Fibroblast of mammary gland (primary cell): Measurements from ENCODE around the gene ZNF630.
"Not testable (repeated sequence)": the region's sequence is repeated elsewhere in the genome, so short reads cannot be mapped to it uniquely, and the experiment has no call there.

Experiments
- DNase-seq: peaks from one replicate; pipeline ENCODE4 v3.0.0-alpha.2; 2010; ENCODE audit warnings: low read depth
- H3K4me3 ChIP-seq: 2 replicates; pipeline ENCODE4 v1.5.1; 2011; ENCODE audit warnings: low read depth, mild to moderate bottlenecking, low read length, moderate library complexity; ENCODE audit not compliant: control insufficient read depth
- TF ChIP-seq, protein P1 (sequence below): conservative IDR thresholded peaks from 2 replicates; pipeline ENCODE4 v1.5.1; 2011; ENCODE audit warnings: low read depth, low read length, inconsistent platforms; ENCODE audit not compliant: control insufficient read depth, insufficient read depth

Gene ZNF630

DNA sequence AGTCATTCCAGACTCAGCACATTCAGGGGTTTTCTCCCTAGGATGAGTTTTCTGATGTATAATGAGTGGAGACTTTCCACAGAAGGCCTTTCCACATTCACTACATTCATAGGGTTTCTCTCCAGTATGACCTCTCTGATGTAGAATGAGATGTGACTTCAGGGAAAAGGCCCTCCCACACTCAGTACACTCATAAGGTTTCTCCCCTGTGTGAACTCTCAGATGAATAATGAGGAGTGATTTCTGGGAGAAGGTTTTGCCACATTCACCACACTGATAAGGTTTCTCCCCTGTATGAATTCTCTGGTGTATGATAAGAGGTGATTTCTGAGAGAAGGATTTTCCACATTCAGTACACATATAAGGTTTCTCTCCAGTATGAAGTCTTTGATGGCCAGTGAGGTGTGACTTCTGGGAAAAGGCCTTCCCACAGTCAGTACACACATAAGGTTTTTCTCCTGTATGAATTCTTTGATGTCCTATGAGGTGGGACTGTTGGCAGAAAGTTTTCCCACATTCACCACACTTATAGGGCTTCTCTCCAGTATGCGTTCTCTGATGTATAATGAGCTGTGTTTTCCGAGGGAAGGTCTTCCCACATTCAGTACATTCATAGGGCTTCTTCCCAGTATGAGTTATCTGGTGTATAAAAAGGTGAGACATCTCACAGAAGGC is 12.7 kb downstream of the ZNF630 start:
- DNase-seq, result no peak
- TF ChIP-seq, protein P1, sequence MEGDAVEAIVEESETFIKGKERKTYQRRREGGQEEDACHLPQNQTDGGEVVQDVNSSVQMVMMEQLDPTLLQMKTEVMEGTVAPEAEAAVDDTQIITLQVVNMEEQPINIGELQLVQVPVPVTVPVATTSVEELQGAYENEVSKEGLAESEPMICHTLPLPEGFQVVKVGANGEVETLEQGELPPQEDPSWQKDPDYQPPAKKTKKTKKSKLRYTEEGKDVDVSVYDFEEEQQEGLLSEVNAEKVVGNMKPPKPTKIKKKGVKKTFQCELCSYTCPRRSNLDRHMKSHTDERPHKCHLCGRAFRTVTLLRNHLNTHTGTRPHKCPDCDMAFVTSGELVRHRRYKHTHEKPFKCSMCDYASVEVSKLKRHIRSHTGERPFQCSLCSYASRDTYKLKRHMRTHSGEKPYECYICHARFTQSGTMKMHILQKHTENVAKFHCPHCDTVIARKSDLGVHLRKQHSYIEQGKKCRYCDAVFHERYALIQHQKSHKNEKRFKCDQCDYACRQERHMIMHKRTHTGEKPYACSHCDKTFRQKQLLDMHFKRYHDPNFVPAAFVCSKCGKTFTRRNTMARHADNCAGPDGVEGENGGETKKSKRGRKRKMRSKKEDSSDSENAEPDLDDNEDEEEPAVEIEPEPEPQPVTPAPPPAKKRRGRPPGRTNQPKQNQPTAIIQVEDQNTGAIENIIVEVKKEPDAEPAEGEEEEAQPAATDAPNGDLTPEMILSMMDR, result no peak
- H3K4me3 ChIP-seq, result no peak overlapping the region

DNA sequence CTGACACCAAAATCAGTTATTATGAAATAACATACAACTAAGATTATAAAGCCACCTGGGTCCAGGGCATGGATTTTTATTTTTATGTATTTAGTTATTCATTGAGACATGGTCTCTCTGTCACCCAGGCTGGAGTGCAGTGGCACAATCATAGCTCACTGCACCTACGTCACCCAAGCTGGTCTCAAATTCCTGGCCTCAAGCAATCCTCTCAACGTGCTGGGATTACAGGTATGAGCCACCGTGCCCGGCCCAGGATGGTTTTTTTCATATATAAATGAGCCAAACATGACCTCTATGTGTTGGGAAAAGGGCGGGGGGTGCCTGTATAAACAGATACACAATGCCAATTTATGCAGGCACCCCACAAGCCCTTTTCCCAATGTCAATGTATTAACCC is 24.6 kb downstream of the ZNF630 start:
- no peak overlapping the region for H3K4me3 ChIP-seq
- TF ChIP-seq, protein P1, result no peak
- no peak for DNase-seq

DNA sequence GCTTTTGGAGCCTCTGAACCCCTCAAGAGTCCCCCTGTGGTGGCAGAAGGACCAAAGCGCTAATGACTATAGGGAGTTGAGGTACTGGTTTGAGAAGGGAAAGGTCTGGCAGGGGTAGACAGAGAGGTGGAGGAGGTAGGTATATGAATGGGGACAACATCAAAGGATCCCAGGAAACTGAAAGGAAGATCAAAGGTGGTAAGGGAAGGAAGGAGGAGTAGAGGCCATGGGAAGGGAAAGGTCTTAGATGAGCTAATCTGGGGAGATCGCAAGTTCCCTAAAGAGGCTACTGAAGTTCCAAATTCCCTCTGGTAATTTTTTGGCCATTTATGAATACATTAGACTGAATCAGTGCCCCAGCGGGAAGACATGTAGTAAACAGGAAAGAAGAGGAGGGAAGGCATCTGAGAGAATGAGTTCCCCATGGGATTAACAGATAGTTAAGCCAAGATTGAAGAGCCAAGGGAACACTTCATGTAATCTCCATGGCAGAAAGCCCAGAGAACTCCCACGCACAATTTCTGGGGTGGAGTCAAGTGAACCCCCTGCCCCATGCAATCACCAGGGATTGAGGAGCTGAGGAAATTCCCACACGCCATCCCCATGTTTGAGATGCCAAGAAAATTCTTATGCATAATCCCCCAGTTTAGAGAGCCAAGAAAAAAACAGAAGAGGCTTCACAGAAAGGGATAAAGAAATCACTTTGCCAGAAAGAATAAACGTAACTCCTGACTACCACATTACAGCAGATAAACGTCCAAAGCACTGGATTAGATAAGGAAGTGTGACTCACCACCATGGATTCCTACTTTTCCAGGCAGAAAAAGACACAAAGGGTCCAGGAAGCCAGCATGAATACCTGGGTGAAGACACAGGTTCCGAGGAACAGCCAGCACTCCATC is 25.8 kb downstream of the ZNF630 start:
- H3K4me3 ChIP-seq, result no peak overlapping the region
- TF ChIP-seq, protein P1, result no peak
- DNase-seq, result peak; percentile 89

DNA sequence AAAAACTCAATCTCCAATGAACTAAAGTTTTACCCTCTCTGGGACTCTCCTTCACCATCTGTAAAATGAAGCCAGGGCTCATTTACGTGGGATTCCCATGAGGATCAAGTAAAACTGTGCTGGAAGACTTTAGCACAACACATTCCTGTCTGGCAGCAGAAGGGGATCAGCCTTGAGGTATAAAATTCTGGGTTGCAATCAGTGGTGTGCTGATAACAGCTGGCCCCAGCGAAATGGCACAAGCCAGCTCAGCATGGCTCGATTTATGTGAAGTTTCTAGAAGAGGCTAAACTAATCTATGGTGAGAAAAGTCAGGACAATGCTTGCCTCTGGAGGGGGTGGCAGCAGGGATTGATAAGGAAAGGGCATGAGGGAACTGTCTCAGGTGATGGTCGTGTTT is 28.4 kb downstream of the ZNF630 start:
- no peak for DNase-seq
- TF ChIP-seq, protein P1, result no peak
- H3K4me3 ChIP-seq, result no peak overlapping the region

DNA sequence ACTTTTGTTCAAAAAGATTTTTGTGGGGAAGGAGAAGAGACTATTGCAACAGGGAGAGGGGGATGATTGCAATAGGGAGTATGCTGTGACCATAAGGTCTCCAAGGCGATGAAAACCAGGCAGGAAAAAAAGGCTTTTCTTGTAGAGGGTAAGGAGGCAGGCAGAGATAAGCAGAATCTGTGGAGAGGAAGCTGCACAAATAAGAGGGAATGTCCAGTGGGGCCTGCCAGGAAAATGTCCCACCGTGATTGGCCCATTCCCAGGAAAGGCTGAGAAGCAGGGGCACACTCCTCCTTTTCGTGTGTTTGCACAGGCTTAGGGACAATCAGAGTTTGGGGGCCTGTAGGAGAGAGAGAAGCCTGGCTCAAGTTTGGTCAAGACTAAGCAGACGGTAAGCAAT is 35.5 kb downstream of the ZNF630 start:
- no peak overlapping the region for H3K4me3 ChIP-seq
- DNase-seq, result no peak
- TF ChIP-seq, protein P1, result no peak

DNA sequence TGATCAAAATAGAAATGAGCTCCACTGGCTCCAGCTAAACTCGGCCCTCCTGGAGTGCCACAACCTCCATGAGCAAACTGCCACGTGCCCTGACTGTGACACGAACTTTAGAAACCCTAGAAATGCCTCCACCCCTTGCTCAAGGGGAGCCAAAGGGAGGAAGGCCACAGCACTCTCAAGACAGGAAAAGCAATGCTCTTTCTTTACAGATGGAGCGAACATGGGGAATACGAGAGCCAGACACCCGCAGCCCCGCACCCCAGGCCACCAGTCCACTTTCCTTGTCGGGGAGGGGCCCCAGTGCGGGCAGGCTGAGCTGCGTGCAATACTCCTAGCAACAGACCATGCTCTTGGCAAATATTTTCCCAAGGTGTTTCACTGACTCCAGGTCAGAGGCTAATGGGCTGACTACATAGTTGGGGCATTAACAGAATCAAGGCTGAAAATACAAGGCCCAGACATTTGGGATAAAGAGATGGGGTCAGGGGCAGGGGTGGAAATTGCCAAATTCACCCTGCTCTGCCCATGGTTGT is 40.7 kb downstream of the ZNF630 start:
- not testable (repeated sequence) for DNase-seq, H3K4me3 ChIP-seq

DNA sequence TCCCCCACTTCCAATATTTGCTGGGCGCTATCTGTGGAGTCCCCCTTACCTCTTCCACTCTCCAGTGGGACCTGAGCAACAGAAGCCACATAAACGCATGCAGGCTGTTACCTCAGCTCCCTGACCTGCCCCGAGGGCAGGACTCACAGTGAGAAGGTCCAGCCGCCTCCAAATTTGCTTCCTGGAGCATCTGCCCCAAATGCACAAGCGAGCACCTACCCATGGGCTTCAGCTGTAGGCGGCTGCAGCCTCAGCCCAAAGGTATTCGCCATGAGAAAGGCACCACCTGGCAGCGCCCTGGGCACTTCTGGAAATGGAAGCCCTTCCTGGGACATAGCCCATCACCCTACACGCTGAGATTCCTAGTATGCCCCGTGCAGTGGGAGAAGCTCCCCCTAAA is 41.2 kb downstream of the ZNF630 start:
- DNase-seq, result no peak
- H3K4me3 ChIP-seq, result no peak overlapping the region
- TF ChIP-seq, protein P1, result no peak
